HepG2 (cell line): Measurements from ENCODE around the gene VENTX.

Experiments used
- CEBPZ ChIP-seq: IDR thresholded peaks from 2 replicates; pipeline ENCODE4 v1.6.1; 2012; ENCODE audit warnings: low read length, improper control_type of control experiment
- ESRRA ChIP-seq: sonication (generic); formaldehyde crosslinking; IDR thresholded peaks from 2 replicates; pipeline ENCODE4 v1.5.1; 2020; ENCODE audit warnings: mild to moderate bottlenecking, low read depth, missing genetic modification reagents
- FOSL1 ChIP-seq: sonication (generic); formaldehyde crosslinking; IDR thresholded peaks from 2 replicates; pipeline ENCODE4 v1.9.0; 2021; ENCODE audit warnings: missing genetic modification reagents, borderline replicate concordance
- GABPA ChIP-seq, 2 experiments: IDR thresholded peaks; 2 replicates each; pipeline ENCODE4 v1.6.1; 2011 to 2016; ENCODE audit warnings: low read depth in 2 of 2, low read length in 1 of 2, missing biosample characterization in 1 of 2, missing genetic modification characterization in 1 of 2
- NFKBIZ ChIP-seq: IDR thresholded peaks from 2 replicates; pipeline ENCODE4 v1.6.1; 2018; ENCODE audit warnings: missing genetic modification reagents, missing compliant biosample characterization
- NR2F6 ChIP-seq, 2 experiments: IDR thresholded peaks; 2 replicates each; pipeline ENCODE4 v1.6.1; 2016; ENCODE audit warnings: antibody characterized with exemption in 1 of 2, mild to moderate bottlenecking in 1 of 2
- PHB2 ChIP-seq: fragments of 450-650 bp; IDR thresholded peaks from 2 replicates; pipeline ENCODE4 v1.6.1; 2018; ENCODE audit not compliant: partially characterized antibody
- PHF21A ChIP-seq: sonication (generic); formaldehyde crosslinking; IDR thresholded peaks from 2 replicates; pipeline ENCODE4 v1.5.0; 2020; ENCODE audit warnings: mild to moderate bottlenecking, missing genetic modification reagents
- RXRB ChIP-seq: IDR thresholded peaks from 2 replicates; pipeline ENCODE4 v1.6.1; 2016; ENCODE audit warnings: borderline replicate concordance, missing genetic modification reagents, missing compliant biosample characterization
- TBP ChIP-seq: sonication (generic); formaldehyde crosslinking; IDR thresholded peaks from 2 replicates; pipeline ENCODE4 v1.5.0; 2020; ENCODE audit warnings: missing genetic modification reagents
- ZFP37 ChIP-seq: sonication (generic); formaldehyde crosslinking; IDR thresholded peaks from 2 replicates; pipeline ENCODE4 v1.4.0; 2020; ENCODE audit warnings: missing genetic modification reagents, borderline replicate concordance
- ZNF24 ChIP-seq: fragments of 450-650 bp; IDR thresholded peaks from 2 replicates; pipeline ENCODE4 v1.6.1; 2017; ENCODE audit warnings: antibody characterized with exemption, mild to moderate bottlenecking
- ZNF468 ChIP-seq: sonication (generic); formaldehyde crosslinking; IDR thresholded peaks from 2 replicates; pipeline ENCODE4 v1.8.0; 2022; ENCODE audit warnings: mild to moderate bottlenecking, moderate library complexity, missing genetic modification reagents
- ZNF629 ChIP-seq: sonication (generic); formaldehyde crosslinking; conservative IDR thresholded peaks from 2 replicates; pipeline ENCODE4 v1.5.0; 2020; ENCODE audit warnings: missing genetic modification reagents

GRCh38 chr10:133269367-133269766, 31.7 kb downstream of the VENTX start:
- TF ChIP-seq PHF21A (no peak), ZNF629 (CRISPR knock-in tag) (no peak), NFKBIZ (CRISPR knock-in tag) (no peak), CEBPZ (no peak), RXRB (CRISPR knock-in tag) (no peak), NR2F6 (IDR thresholded peaks at IDR 0.05) (no peak), NR2F6 (CRISPR knock-in tag; IDR thresholded peaks at IDR 0.05) (no peak), FOSL1 (CRISPR knock-in tag) (no peak), ZNF468 (CRISPR knock-in tag) (no peak), ZNF24 (no peak), TBP (CRISPR knock-in tag) (no peak), PHB2 (no peak), ESRRA (CRISPR knock-in tag) (no peak), ZFP37 (CRISPR knock-in tag) (no peak), GABPA (IDR thresholded peaks at IDR 0.05; ENCODE audit: low read depth, low read length) (no peak), GABPA (CRISPR knock-in tag; IDR thresholded peaks at IDR 0.05; ENCODE audit: low read depth) (no peak)
